Retina (tissue), 1 donor: ENCODE data around the gene OSCP1.

ENCODE experiments used
- DNase-seq: peaks from one replicate; pipeline ENCODE4 v3.0.0-alpha.2; 2016

OSCP1 gene

DNA sequence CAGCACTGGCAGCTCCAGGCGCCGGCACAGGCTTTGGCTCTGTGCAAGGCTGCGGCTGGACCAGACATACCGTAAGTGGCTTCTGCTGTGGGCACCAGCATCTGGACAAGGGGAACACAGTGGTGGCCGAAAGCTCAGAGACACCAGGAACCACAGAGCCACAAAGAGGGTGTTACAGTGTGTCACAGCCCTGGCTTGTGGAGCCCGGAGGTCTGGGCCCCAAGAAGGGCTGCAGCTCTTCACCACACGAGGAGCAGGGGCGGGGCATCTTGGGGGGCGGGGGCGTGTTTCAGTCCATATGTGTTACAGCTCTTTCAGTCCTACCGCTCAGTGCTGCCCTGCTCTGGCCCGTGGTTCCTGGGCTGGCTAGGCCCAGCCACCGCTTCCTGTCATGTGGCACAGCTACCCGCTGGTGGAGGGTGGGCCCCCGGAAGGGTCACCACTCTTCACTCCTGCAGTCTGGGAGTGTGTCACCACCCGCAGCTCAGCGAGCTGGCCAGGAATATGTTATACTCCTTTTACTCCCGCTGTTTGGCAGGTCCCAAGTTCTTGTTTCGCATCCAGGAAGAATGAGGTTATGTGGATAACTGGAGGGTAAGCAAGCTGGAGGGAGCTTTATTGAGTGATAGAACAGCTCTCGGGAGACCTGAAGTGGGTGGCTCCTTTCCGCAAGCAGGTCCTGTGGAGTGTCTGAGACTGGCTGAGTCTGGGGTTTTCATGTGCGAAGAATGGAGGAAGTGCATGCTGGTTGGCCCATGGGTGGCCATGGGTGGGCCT lies 49.2 kb downstream of the OSCP1 start:
- DNase-seq = no peak

DNA sequence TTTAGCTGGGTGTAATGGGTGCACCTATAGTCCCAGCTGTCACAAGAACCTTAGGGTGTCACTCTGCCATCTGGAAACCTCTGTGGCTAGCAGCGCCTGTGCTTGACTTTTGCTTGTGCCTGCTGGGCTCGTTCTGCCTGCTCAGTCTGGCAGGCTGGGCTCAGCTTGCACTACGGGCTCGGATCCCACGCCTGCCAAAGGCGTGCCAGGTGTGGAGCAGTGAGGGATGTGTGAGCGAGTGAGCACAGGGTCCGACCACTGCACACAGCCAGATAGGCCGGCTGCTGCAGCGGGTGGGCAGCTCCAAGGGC lies 49.8 kb downstream of the OSCP1 start:
- no peak for DNase-seq

GRCh38 chr1:36398370-36398977 lies 51.8 kb downstream of the OSCP1 start:
- DNase-seq = no peak

- DNase-seq = peak; percentile 96
These were observed 52.6 kb downstream of the OSCP1 start, which contains the start of gene LSM10 for GRCh38 chr1:36397378-36398230. TSS of gene LSM10 (minus strand) at chr1:36397908. CDS start at chr1:36394129, 3,779 bp downstream.

- DNase-seq = no peak
These were observed 53.2 kb downstream of the OSCP1 start for GRCh38 chr1:36397083-36397377.

DNA sequence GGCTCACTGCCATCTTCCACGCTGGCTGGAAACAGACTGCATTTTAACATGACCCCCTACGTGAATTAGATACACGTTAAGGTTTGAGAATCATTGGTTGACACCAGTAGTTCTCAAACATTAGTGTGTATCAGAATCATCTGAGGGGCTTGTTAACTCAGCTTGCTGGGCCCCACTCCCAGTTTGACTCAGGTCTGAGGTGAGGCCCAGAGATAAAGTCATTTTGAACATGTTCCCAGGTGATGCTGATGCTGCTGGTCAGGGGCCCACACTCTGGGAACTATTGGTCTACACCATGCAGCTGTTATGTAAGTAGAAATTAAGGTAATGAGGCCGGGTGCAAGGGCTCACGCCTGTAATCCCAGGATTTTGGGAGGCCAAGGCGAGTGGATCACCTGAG lies 53.9 kb downstream of the OSCP1 start:
- no peak for DNase-seq

- no peak for DNase-seq
These were observed 56.6 kb downstream of the OSCP1 start for GRCh38 chr1:36393686-36394085.

DNA sequence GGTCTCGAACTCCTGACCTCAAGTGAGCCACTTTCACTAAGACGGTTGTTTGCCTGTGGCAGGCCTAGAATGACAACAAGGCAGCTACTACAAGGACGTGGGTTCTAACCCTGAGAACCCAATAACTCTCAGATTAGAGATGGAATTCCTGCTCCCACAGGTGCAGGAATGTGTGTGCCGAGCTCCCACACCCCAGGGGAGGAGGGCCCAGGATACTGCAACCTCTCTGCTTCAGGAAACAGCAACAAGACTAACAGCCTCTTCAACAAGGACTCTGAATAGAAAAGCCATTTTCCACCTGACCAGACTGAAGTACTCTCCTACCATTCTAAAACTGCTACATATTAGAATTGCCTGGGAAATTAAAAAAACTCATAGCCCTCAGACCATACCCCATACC lies 57.4 kb downstream of the OSCP1 start:
- no peak for DNase-seq

DNA sequence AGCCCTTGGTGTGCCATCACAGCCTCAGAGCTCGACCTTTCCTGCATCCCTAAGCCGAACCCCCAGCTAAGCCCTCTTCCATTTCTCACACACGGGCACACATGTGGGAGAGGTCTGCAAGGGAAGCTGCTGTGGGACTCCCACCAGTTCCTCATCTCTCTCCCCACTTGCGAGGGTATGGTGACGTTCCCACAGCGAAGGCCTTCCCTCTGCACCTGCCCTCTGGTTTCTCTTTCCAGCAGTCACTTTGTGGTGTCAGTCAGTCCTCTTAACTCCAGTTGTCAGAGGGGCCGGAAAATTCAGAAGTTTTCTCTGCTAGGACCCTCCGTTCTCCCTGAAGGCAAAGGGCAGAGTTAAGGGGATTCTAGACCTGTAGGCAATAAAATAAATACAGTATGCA lies 59.0 kb downstream of the OSCP1 start:
- DNase-seq = no peak

DNA sequence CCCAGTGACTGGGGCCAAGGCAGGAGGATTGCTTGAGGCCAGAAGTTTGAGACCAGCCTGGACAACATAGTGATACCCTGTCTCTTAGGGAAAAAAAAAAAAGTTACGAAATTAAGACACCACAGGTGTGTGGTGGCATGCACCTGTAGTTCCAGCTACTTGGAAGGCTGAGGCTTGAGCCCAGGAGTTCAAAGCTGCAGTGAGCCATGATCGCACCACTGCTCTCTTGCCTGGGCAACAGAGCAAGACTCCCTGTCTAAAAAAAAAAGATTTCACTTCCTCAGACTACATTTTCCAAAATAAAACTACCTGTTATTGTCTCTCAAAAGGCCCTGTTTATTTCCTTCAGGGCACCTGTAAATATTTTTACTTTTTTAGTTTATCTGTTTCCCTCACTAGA lies 59.8 kb downstream of the OSCP1 start:
- DNase-seq = no peak

GRCh38 chr1:36389999-36390398 lies 60.3 kb downstream of the OSCP1 start:
- DNase-seq = no peak

GRCh38 chr1:36389261-36389660 lies 61.0 kb downstream of the OSCP1 start:
- no peak for DNase-seq

DNA sequence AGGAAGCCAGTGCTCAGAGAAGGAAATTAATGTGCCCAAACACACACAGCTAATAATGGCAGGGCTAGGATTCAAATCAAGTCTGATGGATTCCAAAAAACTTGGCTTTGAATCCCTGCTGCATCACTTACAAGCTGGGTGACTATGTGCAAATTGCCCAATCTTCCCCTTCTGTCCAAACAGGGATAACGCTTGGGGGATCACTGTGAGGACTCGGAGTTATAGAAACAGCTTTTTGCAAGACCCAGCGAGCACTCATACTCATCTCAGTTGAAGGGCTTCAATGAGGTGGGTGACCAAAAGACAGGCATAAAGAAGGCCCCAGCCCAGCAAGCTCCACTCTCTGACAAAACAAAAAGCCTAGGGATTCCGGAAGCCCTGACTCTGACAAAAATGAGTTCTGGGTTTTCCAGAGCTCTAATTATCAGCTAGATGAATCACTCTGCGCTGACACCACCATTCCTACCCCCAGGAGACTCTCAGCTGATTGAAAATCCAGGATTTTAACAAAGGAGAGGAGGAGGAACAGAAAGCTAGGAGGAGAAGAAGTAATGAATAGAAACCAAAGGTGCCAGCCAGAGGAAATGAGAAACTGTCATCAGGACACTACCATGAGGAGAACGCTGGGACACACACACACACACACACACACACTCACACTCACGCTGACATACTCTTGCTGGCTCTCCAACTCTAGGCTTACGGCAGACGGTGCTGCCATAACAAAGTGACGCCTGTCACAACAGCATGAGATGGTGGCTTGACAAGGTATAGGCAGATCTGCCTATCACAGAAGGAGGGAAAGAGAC lies 62.9 kb downstream of the OSCP1 start:
- no peak for DNase-seq

DNA sequence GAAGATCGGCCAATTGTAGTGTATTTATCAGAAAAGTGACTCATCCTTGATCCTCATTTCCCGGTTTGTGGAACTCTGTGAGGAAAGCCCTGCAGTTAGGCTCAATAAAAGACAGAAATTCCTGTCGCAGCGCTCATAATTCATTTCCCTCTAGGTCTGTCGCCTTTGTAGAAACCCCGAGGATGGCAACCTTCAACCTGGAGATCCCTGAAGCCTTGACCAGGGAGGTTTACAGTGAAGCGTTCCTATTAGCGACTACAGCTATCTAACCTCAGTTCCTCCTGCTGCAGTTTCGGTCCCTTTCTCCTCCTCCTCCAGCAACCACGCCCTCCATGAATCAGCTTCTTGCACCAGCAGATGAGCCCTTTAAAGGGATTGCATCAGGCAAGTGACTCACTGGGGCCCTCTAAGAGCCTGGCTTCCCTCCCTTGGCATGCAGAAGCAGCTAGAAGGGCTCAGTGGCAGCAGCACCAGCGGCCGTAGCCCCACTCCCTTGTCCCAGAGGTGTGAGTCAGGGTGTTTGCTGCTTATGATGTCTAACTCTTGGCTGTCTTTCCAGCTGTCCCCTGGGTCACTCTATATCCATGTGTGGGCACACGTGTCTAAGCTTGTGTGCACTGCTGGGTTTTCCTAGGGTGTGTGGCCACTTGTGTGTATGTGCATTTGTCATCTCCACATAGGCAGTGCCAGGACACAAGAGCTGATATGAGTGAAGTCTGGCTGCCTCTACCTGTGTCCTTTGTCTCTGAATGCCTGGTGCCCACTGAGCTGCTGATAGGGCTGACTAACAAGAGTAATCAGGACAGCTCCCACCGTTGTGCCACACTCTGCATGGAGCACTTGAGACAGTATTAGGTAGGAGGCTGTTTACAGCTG lies 63.7 kb downstream of the OSCP1 start:
- DNase-seq = peak; percentile 83

GRCh38 chr1:36385410-36386264 lies 64.6 kb downstream of the OSCP1 start, which contains the start of gene STK40:
TSS of gene STK40 (minus strand) at chr1:36385924. CDS start at chr1:36361332, 24,592 bp downstream.
- peak; percentile 96 for DNase-seq

DNA sequence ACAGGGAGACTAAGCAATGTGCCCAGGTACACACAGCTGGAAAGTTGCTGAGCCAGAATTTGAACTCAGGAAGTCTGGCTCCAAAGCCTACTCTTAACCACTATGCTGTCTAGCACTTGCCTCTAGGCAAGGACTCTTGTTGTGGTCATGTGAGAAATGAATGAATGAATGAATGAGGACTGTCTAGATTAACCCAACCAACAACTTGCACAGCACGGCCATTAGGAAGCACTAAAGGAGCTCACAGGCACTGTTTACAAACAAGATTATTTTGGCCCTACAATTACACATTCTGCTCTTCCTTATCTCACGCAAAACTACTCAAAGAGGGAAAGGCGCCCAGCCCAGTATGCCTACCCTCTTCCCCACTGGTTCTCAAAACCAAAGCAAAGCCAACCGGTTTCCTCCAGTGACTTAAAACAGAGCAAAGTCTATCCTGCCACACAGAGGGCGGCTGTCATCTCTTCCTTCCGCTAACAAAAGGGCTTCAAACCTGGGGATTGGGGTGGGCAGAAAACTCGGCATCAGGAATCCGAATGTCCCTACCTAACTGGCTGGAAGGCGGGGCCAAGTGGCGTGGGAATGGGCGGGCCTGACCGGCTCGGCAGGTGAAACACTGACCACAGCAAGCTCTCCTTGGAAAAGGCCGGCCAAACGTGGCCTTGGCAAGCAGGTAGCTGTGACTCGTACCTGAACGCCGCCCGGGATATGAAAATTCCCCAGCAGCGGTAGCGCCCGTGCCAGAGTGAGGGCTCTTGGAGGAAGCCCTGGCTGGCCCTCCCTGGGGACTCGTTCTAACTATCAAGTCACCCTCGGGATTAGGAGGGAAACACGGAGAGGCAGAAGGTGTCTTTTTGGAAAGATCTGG lies 65.5 kb downstream of the OSCP1 start:
- peak; percentile 74 for DNase-seq

GRCh38 chr1:36383240-36383639 lies 67.0 kb downstream of the OSCP1 start:
- no peak for DNase-seq

GRCh38 chr1:36382669-36383068 lies 67.6 kb downstream of the OSCP1 start:
- no peak for DNase-seq

- no peak for DNase-seq
These were observed 68.0 kb downstream of the OSCP1 start for GRCh38 chr1:36382231-36382630.

DNA sequence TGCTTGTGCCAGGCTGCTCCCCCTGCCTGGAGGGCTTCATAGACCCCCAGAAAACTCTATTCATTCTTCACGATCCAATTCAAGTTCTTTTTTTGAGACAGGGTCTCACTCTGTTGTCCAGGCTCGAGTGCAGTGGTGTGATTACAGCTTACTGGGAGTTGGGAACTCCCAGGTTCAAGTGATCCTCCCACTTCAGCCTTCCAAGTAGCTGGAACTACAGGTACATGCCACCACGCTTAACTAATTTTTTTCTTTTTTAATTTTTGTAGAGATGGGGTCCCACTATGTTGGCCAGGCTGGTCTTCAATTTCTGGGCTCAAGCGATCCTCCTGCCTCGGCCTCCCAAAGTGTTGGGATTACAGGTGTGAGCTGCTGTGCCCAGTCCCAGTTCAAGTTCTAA lies 68.8 kb downstream of the OSCP1 start:
- DNase-seq = no peak
